Measurements from ENCODE around the gene FURIN. TPM values are rescaled to one million over a fixed set of nuclear protein-coding genes. Genes with fewer than 3 reads are reported as not detected.

FURIN gene
- total RNA-seq, 2 experiments from 2014 or later: 4.9 to 10.3 TPM

DNA sequence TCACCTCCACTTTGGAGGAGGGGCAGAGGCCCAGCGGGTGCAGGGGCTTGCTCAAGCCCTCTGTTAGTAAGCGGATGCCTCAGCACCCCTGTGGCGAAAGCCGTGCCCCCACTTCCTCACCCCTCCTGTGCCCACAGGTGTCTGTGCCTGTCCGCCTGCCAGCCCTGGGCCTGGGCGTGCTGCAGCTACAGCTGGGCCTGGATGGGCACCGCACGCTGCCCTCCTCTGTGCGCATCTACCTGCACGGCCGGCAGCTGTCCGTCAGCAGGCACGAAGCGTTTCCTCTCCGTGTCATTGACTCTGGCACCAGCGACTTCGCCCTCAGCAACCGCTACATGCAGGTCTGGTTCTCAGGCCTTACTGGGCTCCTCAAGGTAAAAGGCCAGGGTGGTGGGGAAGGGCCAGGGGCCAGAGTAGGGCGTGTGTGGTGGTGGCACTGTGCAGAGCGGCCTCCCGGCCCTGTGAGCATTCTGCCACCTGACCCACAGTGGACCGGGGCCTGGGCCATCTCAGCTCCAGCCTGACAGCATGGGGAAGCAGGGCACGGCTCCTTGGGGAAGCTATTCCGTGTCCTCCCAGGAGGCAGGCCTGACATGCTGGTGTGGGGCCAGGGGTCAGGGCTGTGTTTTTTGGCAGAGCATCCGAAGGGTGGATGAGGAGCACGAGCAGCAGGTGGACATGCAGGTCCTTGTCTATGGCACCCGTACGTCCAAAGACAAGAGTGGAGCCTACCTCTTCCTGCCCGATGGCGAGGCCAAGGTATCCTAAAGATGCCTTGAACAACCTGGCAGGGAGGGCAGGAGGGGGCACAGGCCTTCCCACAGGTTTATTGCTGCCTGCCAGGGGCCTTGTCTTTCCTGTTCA is 43.8 kb downstream of the FURIN start:
- no TSS peak for BruUV-seq (replicated peaks)
- CTCF ChIA-PET (ENCODE audit: unreplicated experiment): no interaction called here
- Histone ChIP-seq H3K4me3 (ENCODE audit: low read depth, low read length, poor library complexity, severe bottlenecking) (no peak overlapping the region), H3K4me2 (ENCODE audit: low read length) (no peak overlapping the region), H3K27ac (ENCODE audit: low read depth, low read length, poor library complexity, severe bottlenecking) (no peak overlapping the region), H3K36me3 (ENCODE audit: insufficient read depth, low read length) (no peaks in the 10 kb centered on the region), H2AFZ (ENCODE audit: low read length) (no peak overlapping the region), H3K9me2 (ENCODE audit: insufficient read depth, low read length) (no peaks in the 10 kb centered on the region), H3K9me3 (ENCODE audit: low read length) (no peaks in the 10 kb centered on the region), H4K20me1 (ENCODE audit: insufficient read depth, low read length) (no peaks in the 10 kb centered on the region), H3K79me2 (ENCODE audit: insufficient read depth, low read depth, low read length) (no peaks in the 10 kb centered on the region), H3K4me1 (ENCODE audit: insufficient read depth, low read length, poor library complexity, severe bottlenecking) (peaks cover 24% of the 10 kb centered on the region)
- no peak for DNase-seq (ENCODE audit: low spot score)
- intact Hi-C loops (cut with micrococcal nuclease; ENCODE audit: unreplicated experiment): no loop called here
- TF ChIP-seq, protein P1, sequence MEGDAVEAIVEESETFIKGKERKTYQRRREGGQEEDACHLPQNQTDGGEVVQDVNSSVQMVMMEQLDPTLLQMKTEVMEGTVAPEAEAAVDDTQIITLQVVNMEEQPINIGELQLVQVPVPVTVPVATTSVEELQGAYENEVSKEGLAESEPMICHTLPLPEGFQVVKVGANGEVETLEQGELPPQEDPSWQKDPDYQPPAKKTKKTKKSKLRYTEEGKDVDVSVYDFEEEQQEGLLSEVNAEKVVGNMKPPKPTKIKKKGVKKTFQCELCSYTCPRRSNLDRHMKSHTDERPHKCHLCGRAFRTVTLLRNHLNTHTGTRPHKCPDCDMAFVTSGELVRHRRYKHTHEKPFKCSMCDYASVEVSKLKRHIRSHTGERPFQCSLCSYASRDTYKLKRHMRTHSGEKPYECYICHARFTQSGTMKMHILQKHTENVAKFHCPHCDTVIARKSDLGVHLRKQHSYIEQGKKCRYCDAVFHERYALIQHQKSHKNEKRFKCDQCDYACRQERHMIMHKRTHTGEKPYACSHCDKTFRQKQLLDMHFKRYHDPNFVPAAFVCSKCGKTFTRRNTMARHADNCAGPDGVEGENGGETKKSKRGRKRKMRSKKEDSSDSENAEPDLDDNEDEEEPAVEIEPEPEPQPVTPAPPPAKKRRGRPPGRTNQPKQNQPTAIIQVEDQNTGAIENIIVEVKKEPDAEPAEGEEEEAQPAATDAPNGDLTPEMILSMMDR (conservative IDR thresholded peaks at IDR 0.05; ENCODE audit: low read length): no peak
- TF ChIP-seq EZH2phosphoT487 (IDR thresholded peaks at IDR 0.05; ENCODE audit: borderline replicate concordance, low read depth, low read length): no peak
- POLR2A ChIA-PET: no interaction called here

DNA sequence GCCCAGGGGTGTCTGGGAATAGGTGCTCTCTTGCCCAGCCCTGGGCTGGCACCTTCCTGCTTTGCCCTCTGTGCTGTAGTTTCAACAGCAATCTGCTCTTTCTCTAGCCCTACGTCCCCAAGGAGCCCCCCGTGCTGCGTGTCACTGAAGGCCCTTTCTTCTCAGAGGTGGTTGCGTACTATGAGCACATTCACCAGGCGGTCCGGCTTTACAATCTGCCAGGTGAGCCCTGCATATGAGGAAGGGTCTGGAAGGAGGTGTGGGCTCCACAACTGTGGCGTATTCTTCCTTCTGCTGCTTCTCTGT is 44.3 kb downstream of the FURIN start:
- intact Hi-C loops (cut with micrococcal nuclease; ENCODE audit: unreplicated experiment): no loop called here
- Histone ChIP-seq H3K4me3 (ENCODE audit: low read depth, low read length, poor library complexity, severe bottlenecking) (no peak overlapping the region), H3K36me3 (ENCODE audit: insufficient read depth, low read length) (no peaks in the 10 kb centered on the region), H3K4me1 (ENCODE audit: insufficient read depth, low read length, poor library complexity, severe bottlenecking) (peaks cover 24% of the 10 kb centered on the region), H4K20me1 (ENCODE audit: insufficient read depth, low read length) (no peaks in the 10 kb centered on the region), H3K27ac (ENCODE audit: low read depth, low read length, poor library complexity, severe bottlenecking) (no peak overlapping the region), H3K4me2 (ENCODE audit: low read length) (no peak overlapping the region), H3K9me2 (ENCODE audit: insufficient read depth, low read length) (no peaks in the 10 kb centered on the region), H3K79me2 (ENCODE audit: insufficient read depth, low read depth, low read length) (no peaks in the 10 kb centered on the region), H3K9me3 (ENCODE audit: low read length) (no peaks in the 10 kb centered on the region), H2AFZ (ENCODE audit: low read length) (no peak overlapping the region)
- no peak for DNase-seq (ENCODE audit: low spot score)
- ChIA-PET CTCF (ENCODE audit: unreplicated experiment) (no interaction called here), POLR2A (no interaction called here)
- no TSS peak for BruUV-seq (replicated peaks)
- TF ChIP-seq, protein P1 (conservative IDR thresholded peaks at IDR 0.05; ENCODE audit: low read length): no peak
- TF ChIP-seq EZH2phosphoT487 (IDR thresholded peaks at IDR 0.05; ENCODE audit: borderline replicate concordance, low read depth, low read length): no peak

DNA sequence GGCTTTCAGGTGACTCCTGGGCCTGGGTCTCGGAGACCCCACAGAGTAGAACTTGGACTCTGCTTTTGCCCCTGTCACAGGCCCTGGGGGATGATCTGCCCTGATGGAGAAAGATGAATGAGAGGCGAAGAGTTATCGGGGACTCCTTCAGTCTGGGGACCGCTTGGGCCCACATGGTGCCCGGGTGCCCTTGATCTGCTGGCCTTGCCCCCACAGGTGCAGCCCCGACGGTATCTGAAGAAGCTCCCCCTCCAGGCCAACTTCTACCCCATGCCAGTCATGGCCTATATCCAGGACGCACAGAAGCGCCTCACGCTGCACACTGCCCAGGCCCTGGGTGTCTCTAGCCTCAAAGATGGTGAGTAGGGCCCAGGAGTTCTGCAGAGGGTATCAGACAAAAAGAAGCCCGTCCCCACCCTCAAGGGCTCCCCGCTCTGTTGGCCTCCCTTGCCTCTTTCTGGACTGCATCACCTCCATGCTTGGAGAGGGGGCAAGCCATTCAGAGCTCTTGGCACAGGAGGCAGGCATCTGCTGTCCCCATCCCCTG is 45.1 kb downstream of the FURIN start:
- Histone ChIP-seq H3K9me2 (ENCODE audit: insufficient read depth, low read length) (no peaks in the 10 kb centered on the region), H3K4me2 (ENCODE audit: low read length) (no peak overlapping the region), H3K27ac (ENCODE audit: low read depth, low read length, poor library complexity, severe bottlenecking) (no peak overlapping the region), H3K79me2 (ENCODE audit: insufficient read depth, low read depth, low read length) (no peaks in the 10 kb centered on the region), H3K4me3 (ENCODE audit: low read depth, low read length, poor library complexity, severe bottlenecking) (no peak overlapping the region), H3K9me3 (ENCODE audit: low read length) (no peaks in the 10 kb centered on the region), H3K4me1 (ENCODE audit: insufficient read depth, low read length, poor library complexity, severe bottlenecking) (peaks cover 24% of the 10 kb centered on the region), H2AFZ (ENCODE audit: low read length) (no peak overlapping the region), H3K36me3 (ENCODE audit: insufficient read depth, low read length) (no peaks in the 10 kb centered on the region), H4K20me1 (ENCODE audit: insufficient read depth, low read length) (no peaks in the 10 kb centered on the region)
- intact Hi-C loops (cut with micrococcal nuclease; ENCODE audit: unreplicated experiment): no loop called here
- CTCF ChIA-PET (ENCODE audit: unreplicated experiment): no interaction called here
- DNase-seq (ENCODE audit: low spot score): no peak
- no TSS peak for BruUV-seq (replicated peaks)
- no peak for TF ChIP-seq EZH2phosphoT487 (IDR thresholded peaks at IDR 0.05; ENCODE audit: borderline replicate concordance, low read depth, low read length)
- POLR2A ChIA-PET: interaction anchor here (1.0 kb wide), 1 partner anchor 10 kb away, joined by 3 read pairs; the partner anchor contains the start of gene MAN2A2
